HG03439 (cell line): Measurements from ENCODE around the gene TSPAN9.

Source experiments
- ATAC-seq: cut with Tn5 transposase; IDR thresholded peaks from one replicate; pipeline ENCODE4 v1.9.1; 2021; ENCODE audit warnings: mild to moderate bottlenecking, moderate library complexity; ENCODE audit not compliant: unreplicated experiment

The TSPAN9 gene

GRCh38 chr12:3305904-3306619, 228.9 kb downstream of the TSPAN9 start:
- no peak for ATAC-seq

- no peak for ATAC-seq
Measured at GRCh38 chr12:3307389-3307788, 230.2 kb downstream of the TSPAN9 start.

- no peak for ATAC-seq
Measured at GRCh38 chr12:3308063-3308462, 230.9 kb downstream of the TSPAN9 start.

GRCh38 chr12:3308609-3309008, 231.4 kb downstream of the TSPAN9 start:
- no peak for ATAC-seq

- no peak for ATAC-seq
Measured at GRCh38 chr12:3309805-3310204, 232.6 kb downstream of the TSPAN9 start.

- ATAC-seq = no peak
Measured at GRCh38 chr12:3310271-3311026, 233.3 kb downstream of the TSPAN9 start.

- ATAC-seq = no peak
Measured at GRCh38 chr12:3311027-3311402, 233.8 kb downstream of the TSPAN9 start.

GRCh38 chr12:3311491-3312103, 234.4 kb downstream of the TSPAN9 start:
- ATAC-seq = no peak

GRCh38 chr12:3313066-3313465, 235.9 kb downstream of the TSPAN9 start:
- no peak for ATAC-seq

- ATAC-seq = no peak
Measured at GRCh38 chr12:3313675-3314663, 236.8 kb downstream of the TSPAN9 start.

- no peak for ATAC-seq
Measured at GRCh38 chr12:3315201-3315661, 238.1 kb downstream of the TSPAN9 start.

GRCh38 chr12:3316776-3317480, 239.7 kb downstream of the TSPAN9 start:
- ATAC-seq = no peak

GRCh38 chr12:3317481-3317815, 240.3 kb downstream of the TSPAN9 start:
- ATAC-seq = no peak

- no peak for ATAC-seq
Measured at GRCh38 chr12:3317841-3318501, 240.8 kb downstream of the TSPAN9 start.

GRCh38 chr12:3319723-3320492, 242.7 kb downstream of the TSPAN9 start:
- ATAC-seq = no peak

- no peak for ATAC-seq
Measured at GRCh38 chr12:3320881-3321509, 243.8 kb downstream of the TSPAN9 start.

GRCh38 chr12:3321881-3322280, 244.7 kb downstream of the TSPAN9 start:
- no peak for ATAC-seq

- no peak for ATAC-seq
Measured at GRCh38 chr12:3323002-3323685, 246.0 kb downstream of the TSPAN9 start.
